Muscle of leg (tissue), 11 donors: ENCODE data around the gene RNLS. TPM values are rescaled to one million over a fixed set of nuclear protein-coding genes. Genes with fewer than 3 reads are reported as not detected.
"Not testable (repeated sequence)": the region's sequence is repeated elsewhere in the genome, so short reads cannot be mapped to it uniquely, and the experiment has no call there.

Experiments used
- DNase-seq: peaks from one replicate; pipeline ENCODE4 v3.0.0; 2013
- H3K27ac ChIP-seq: one replicate; pipeline ENCODE4 v1.5.1; 2013; ENCODE audit warnings: mild to moderate bottlenecking, low read length, control low read depth
- H3K27me3 ChIP-seq: one replicate; pipeline ENCODE4 v1.6.1; 2013; ENCODE audit warnings: low read length; ENCODE audit not compliant: control insufficient read depth, insufficient read depth
- H3K36me3 ChIP-seq: one replicate; pipeline ENCODE4 v1.6.1; 2013; ENCODE audit warnings: low read length; ENCODE audit not compliant: control insufficient read depth, insufficient read depth
- H3K4me1 ChIP-seq: one replicate; pipeline ENCODE4 v1.6.1; 2013; ENCODE audit warnings: low read length; ENCODE audit not compliant: control insufficient read depth, insufficient read depth
- H3K4me3 ChIP-seq: one replicate; pipeline ENCODE4 v1.5.1; 2013; ENCODE audit warnings: low read length, control low read depth
- H3K9me3 ChIP-seq: replicated peaks from 2 replicates; pipeline ENCODE4 v1.6.1; 2013; ENCODE audit warnings: low read depth, low read length; ENCODE audit not compliant: control insufficient read depth
- WGBS: methylation state at CpG from one replicate; pipeline ENCODE4 v1.1.5; 2013; ENCODE audit warnings: missing lambda C conversion rate; ENCODE audit not compliant: insufficient coverage; 5-methylcytosine and 5-hydroxymethylcytosine counted together
- polyA plus RNA-seq, 8 donors: library from polyadenylated mRNA; unstranded; fragments of 120-200 nt; gene quantifications; one replicate each; pipeline versions ENCODE4 v1.2.1 to v1.2.3, GENCODE V29; 2013; ENCODE audit warnings: inconsistent platforms in 1 of 8, low replicate concordance in 1 of 8; ENCODE audit not compliant: insufficient read length in 8 of 8, insufficient read depth in 1 of 8
- total RNA-seq: library from RNA; stranded (reverse); fragments of 120-200 nt; gene quantifications from one replicate; pipeline ENCODE4 v1.2.4, GENCODE V29; 2013

The RNLS gene
- total and polyA plus RNA-seq, 9 donors: 2.0 to 4.5 (median 3.5) TPM

DNA sequence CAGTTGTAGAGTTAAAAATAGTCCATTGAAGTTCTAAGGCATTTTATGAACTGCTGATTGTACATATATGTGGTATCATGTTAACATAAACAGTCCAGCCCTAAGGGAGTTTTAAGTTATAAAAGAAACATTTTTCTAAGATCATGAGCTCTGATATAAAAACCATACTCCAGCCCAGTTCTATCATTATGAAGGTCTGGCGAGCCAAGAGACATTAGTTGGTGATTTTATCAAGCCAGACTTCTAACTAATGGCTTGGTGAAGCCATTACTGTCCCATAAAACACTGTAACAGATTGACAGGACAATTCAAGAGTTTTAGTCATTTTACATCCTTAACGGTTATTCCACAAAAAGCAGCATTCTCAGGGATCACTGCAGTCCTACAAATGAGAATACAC, 221.6 kb downstream of the RNLS start:
- H3K27ac ChIP-seq: no peak overlapping the region
- H3K9me3 ChIP-seq: no peaks in the 10 kb centered on the region
- no peaks in the 10 kb centered on the region for H3K36me3 ChIP-seq
- no peak overlapping the region for H3K4me3 ChIP-seq
- H3K27me3 ChIP-seq: no peaks in the 10 kb centered on the region
- WGBS: no CpG with 5 or more reads among the region's 2 CpGs
- no peaks in the 10 kb centered on the region for H3K4me1 ChIP-seq
- DNase-seq: no peak

DNA sequence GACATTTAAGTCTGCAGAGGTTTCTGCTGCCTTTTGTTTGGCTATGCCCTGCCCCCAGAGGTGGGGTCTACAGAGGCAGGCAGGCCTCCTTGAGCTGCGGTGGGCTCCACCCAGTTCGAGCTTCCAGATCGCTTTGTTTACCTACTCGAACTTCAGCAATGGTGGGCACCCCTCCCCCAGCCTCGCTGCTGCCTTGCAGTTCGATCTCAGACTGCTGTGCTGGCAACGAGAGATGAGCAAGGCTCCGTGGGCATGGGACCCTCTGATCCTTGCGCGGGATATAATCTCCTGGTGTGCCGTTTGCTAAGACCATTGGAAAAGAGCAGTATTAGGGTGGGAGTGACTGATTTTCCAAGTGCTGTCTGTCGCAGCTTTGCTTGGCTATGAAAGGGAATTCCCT, 227.4 kb downstream of the RNLS start:
- 87% methylated on average over 11 of the region's 12 CpGs for WGBS

DNA sequence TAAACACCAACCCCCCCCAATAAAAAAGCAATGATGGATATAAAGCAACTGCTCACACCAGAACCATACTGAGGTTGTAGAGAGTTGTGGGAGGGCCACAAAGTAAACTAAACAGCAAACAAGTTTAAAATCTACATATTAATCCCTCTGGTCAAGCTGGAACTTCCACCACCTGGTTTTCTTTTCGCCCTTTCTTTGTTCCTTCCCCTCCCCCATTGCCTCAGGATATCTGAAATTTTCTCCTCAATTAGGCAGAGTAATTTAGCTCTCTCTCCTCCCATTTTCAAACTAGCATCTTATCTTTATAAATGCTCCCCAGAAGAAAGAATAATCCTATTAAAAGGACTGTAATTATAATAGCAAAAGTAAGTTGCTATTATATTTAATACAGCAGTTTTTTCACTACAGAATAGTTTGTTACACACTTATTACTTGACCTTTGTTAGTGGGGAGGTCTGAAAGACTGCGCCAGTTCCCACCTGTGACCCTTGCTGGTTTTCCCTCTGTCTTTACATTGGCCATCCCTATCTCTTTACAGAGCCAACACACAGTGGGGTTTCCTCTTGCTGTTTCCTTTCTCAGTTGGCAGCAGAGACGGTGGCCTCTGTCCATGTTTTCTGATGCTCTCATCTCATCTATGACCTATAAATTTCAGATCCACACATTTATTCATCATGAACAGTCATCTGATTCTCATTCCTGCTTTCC, 235.4 kb downstream of the RNLS start:
- DNase-seq: no peak
- 31% methylated on average over 2 of the region's 3 CpGs for WGBS
- Histone ChIP-seq H3K27ac (no peak overlapping the region), H3K9me3 (peaks cover under 1% of the 10 kb centered on the region), H3K4me1 (no peaks in the 10 kb centered on the region), H3K27me3 (no peaks in the 10 kb centered on the region), H3K36me3 (no peaks in the 10 kb centered on the region), H3K4me3 (no peak overlapping the region)

More for the DNA sequence above, 227.4 kb downstream of the RNLS start:
- DNase-seq, H3K27me3 ChIP-seq, H3K36me3 ChIP-seq, H3K4me1 ChIP-seq, H3K9me3 ChIP-seq, H3K27ac ChIP-seq, H3K4me3 ChIP-seq: not testable (repeated sequence)

DNA sequence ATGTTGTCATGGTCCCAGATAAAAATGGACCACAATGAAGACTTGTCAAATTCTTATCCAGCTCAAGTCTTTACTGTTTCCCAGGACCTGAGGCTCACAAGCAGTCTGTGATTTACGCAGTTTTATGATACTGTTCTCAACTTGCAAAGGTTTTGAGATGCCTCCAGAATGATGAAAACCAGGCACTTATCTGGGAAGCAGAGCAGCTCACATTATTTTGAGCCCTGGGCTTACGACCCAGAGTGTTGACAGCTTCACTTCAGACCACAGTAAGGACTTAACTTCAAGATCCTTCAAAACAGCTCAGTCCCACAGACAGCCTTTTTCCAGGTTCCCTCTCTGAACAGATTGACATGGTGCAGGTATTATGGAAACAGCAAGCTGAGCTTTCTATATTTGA, 236.1 kb downstream of the RNLS start:
- WGBS: 49% methylated on average over 2 of the region's 2 CpGs
- peaks cover 3% of the 10 kb centered on the region for H3K9me3 ChIP-seq
- H3K36me3 ChIP-seq: no peaks in the 10 kb centered on the region
- no peaks in the 10 kb centered on the region for H3K4me1 ChIP-seq
- H3K27me3 ChIP-seq: no peaks in the 10 kb centered on the region
- no peak overlapping the region for H3K4me3 ChIP-seq
- H3K27ac ChIP-seq: no peak overlapping the region
- no peak for DNase-seq

DNA sequence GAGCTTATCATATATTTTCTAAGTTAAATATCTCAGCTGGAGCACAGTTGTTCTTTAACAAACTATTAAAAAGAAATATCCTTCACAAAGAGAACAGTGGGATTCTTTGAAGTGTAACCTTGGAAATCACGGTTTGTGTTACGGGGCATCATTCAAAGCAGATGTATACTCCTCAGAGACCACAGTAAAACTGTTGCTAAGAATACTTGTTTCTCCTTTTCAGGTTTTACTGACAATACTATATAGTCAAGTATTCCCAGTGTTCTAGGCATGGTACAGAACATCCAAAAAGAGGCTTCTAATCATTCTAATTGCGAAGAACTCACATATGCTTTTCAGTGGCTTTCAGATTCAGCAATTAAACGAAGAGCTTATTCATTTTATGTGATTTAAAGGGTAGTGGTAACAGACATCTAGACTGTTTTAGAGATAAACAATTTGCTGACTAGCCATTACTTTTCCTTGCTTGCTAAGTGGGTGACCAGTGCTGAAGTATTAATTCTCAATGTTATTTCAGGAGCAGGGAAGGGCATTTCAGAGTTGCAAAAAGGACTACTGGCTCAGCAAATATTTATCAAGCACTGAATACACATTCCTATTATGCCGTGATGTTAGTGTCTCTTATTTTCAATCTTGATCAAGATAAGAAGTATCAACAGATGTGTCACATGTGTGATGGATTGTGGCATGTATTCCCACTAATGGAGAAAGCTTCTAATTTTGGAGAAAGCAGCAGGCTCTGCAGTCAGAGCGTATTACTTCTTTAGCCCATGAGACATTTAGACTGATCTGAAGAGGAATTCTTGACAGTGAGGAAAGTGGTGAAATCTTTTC, 236.8 kb downstream of the RNLS start:
- H3K36me3 ChIP-seq: no peaks in the 10 kb centered on the region
- 100% methylated on average over 1 of the region's 6 CpGs for WGBS
- H3K27me3 ChIP-seq: no peaks in the 10 kb centered on the region
- H3K9me3 ChIP-seq: peaks cover 3% of the 10 kb centered on the region
- no peaks in the 10 kb centered on the region for H3K4me1 ChIP-seq
- no peak overlapping the region for H3K27ac ChIP-seq
- H3K4me3 ChIP-seq: no peak overlapping the region
- no peak for DNase-seq

DNA sequence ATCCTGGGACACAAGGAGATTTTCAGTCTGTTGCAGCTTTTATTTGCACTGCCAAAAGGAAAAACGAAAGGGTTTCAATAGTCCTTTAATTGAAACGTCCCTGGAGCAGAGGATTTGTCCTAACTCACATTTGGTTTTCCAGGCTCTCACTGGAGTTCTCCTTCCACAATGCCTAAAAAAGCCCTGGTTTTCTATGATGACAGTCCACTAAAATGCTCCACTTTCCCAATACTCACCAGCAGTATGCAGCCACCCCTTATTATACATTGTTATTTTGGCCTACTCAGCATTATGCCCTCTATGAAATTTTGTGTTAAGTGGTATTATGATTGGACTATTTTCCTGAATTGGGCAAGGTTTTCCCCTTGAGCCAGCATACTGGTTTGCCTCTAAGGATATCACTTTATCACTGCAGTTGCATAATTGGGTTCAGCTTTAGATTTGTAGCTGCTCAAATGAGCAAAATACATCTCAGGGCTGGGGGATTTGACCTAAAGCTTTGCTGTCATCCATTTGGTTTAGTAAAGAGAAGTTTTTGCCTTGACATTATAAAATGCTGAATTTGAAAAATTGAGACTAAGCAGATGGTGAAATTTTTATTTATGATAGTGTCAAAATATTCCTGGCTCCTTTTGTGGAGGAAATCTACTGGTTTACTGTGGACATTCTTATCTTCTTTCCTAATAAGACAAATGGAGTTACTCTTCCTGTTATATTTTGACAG, 239.2 kb downstream of the RNLS start:
- WGBS: no CpG with 5 or more reads among the region's 2 CpGs
- peak; percentile 36 for DNase-seq
- H3K4me1 ChIP-seq: no peaks in the 10 kb centered on the region
- no peaks in the 10 kb centered on the region for H3K27me3 ChIP-seq
- no peaks in the 10 kb centered on the region for H3K36me3 ChIP-seq
- H3K27ac ChIP-seq: no peak overlapping the region
- peaks cover 3% of the 10 kb centered on the region for H3K9me3 ChIP-seq
- no peak overlapping the region for H3K4me3 ChIP-seq

DNA sequence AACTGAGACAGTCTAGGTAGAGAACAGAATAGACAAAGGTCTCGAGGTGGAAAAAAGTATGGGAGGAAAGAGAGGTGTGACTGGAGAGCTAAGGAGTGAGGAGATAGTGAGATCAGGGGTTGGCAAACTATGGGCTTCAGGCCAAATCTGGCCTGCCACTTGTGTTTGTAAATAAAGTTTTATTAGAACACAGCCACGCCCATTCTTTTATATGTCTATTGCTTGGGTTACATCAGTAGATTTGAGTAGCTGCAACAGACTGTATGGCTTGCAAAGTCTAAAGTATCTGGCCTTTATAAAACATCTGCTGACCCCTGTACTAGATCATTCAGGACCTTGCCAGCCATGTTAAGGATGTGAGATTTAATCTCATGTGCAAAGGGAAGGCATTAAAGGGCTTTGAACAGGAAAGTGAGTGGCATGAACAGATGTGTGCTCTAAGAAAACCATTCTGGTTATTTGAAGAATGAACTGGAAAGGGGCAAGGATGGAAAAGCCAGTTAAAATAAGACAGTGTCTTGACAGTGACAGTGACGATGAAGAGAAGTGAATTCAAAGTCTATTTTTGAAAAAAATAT, 240.3 kb downstream of the RNLS start:
- H3K27me3 ChIP-seq: no peaks in the 10 kb centered on the region
- H3K4me3 ChIP-seq: no peak overlapping the region
- no peak overlapping the region for H3K27ac ChIP-seq
- no peaks in the 10 kb centered on the region for H3K4me1 ChIP-seq
- 97% methylated on average over 2 of the region's 3 CpGs for WGBS
- no peaks in the 10 kb centered on the region for H3K36me3 ChIP-seq
- peaks cover 3% of the 10 kb centered on the region for H3K9me3 ChIP-seq
- no peak for DNase-seq

DNA sequence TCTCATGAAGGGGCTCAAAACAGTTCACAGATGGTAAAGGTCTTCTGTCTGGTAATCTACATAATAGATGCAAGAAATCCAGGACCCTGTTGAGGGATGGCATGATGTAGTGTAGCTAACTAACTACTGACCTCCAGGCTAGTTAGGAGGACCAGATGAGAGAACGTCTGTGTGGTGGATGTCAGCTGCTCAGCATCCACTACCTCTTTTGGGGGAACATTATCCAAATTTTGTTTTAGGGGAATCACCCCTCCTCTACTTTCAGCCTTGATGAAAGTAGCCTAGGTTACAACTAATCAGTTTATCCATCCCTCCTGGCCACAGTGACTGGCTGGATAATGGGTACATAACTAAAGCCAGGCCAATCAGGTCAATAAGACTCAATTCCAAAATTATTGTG, 246.0 kb downstream of the RNLS start:
- Histone ChIP-seq H3K27ac (no peak overlapping the region), H3K4me1 (no peaks in the 10 kb centered on the region), H3K9me3 (no peaks in the 10 kb centered on the region), H3K36me3 (no peaks in the 10 kb centered on the region), H3K27me3 (no peaks in the 10 kb centered on the region), H3K4me3 (no peak overlapping the region)
- WGBS: no CpG with 5 or more reads among the region's 1 CpG
- no peak for DNase-seq

DNA sequence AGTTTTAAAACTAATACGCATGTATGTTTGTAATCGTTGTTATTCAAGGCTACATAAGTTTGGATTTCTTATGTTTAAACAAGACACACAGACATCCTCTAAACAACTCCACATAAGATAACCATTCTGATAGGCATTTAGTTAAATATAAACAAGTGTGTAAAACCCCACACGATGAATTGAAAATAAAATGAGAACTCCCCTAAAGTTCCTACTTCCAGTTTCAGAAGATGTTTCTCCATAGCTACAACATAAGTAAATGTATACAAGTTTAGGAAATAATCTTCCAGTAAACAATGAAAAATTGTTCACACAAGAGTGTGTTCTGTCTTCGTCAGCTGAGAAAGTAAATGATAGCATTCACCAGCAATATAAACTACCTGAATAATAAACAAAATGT, 246.8 kb downstream of the RNLS start:
- Histone ChIP-seq H3K27ac (no peak overlapping the region), H3K27me3 (no peaks in the 10 kb centered on the region), H3K4me3 (no peak overlapping the region), H3K9me3 (no peaks in the 10 kb centered on the region), H3K36me3 (no peaks in the 10 kb centered on the region), H3K4me1 (no peaks in the 10 kb centered on the region)
- DNase-seq: no peak
- no CpG with 5 or more reads among the region's 4 CpGs for WGBS

DNA sequence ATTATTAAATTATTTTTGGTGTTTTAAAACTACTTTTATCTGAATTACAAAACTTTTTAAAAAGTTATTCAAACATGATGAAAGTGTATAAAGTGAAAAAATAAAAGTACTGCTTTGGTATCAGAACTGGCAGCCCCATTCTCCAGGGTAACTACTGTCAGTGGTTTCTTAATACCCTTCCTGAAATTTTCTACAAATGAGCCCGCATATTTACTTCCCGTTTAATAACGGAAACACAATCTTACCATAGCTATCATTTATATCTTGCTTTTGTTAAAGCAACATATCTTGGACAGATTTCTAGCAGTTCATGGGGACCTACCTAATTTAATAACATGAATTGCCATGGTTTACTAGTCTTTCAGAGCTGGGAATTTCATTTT, 249.9 kb downstream of the RNLS start:
- WGBS: no CpG with 5 or more reads among the region's 3 CpGs
- H3K9me3 ChIP-seq: no peaks in the 10 kb centered on the region
- H3K4me3 ChIP-seq: no peak overlapping the region
- no peak overlapping the region for H3K27ac ChIP-seq
- H3K27me3 ChIP-seq: no peaks in the 10 kb centered on the region
- no peaks in the 10 kb centered on the region for H3K4me1 ChIP-seq
- H3K36me3 ChIP-seq: no peaks in the 10 kb centered on the region
- DNase-seq: no peak
